ENCODE measurements around the gene ADD3. TPM values are rescaled to one million over a fixed set of nuclear protein-coding genes. Genes with fewer than 3 reads are reported as not detected.

The ADD3 gene
- total RNA-seq, 1 experiment from 2014 or later, result 152 TPM

DNA sequence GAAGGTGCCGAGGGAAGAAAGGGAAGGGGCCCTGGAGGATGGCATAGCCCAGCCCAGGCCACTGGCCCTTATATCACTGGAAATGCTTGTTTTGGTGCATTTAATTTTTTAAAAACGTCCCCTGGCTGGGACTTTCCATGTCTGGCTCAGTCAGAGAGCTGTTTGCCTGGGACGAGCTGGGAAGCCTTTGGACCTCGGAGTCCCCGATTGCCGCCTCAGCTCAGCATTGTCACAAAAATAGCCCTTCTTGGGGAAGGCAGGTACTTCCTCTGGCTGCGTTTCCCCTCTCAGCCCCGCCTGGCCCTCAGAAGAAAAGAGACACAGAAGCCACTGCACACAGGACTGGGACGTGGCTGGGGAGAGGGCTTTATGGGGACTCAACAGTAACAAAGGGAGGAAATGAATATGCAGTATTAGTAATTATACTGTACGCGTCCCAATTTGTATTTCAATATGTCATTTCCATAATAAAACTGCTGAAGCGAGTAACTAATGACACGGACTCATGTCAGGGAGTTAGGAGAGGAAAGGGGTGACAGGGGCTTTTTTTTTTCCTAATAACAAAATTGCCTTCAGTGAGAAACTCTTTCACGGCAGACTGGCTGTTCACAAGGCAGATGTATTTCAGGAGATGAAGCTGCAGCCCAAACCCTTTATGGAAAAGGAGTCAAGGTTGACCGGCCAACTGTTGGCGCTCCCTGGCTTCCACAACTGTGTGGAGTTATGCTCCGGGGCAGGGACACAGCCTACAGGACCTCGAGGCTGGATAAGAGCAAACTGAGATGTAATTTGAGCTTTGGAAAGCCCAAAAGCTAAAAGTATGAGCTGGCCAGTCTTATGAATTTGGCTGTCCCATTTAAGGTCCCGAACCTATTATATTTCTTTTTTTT, 168.6 kb downstream of the ADD3 start:
- DNase-seq (ENCODE audit: low read depth), result peak; percentile 7

DNA sequence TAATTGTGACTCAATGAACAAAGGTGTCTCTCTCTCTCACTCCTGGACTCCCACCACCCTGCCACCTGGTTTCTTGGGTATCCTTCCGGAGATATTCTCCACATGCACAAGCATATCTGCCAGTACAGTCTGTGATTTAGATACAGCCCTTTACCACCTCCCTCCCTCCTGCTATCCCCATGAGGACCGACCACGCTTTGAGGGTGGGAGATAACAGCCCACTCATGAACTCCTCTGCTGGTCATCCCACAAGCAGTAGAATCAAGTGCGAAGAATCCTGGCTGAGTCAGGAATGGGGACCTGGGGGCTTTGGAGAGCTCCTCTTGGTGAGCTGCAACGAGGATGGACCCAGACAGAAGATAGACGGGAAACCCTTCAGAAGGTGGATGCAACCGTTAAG, 171.4 kb downstream of the ADD3 start:
- DNase-seq (ENCODE audit: low read depth), result no peak

DNA sequence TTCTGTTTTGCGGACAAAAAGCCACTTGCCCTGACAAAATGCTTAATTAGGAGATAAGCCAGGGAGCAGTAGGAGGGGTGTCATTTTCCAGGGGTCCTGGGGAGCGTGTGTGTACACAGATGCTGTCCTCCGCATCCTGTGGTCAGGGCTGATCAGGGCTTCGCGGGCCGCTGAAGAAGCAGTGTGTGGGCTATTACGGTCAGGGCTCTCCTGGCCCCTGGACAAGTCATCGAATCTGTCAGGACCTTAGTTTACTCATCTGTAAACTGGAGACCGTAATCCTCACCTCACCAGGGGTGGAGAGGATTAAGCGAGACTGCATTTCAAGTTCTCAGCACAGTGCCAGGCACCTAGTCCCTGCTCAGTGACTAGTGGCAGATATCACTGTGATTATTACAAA, 173.7 kb downstream of the ADD3 start:
- DNase-seq (ENCODE audit: low read depth), result no peak

DNA sequence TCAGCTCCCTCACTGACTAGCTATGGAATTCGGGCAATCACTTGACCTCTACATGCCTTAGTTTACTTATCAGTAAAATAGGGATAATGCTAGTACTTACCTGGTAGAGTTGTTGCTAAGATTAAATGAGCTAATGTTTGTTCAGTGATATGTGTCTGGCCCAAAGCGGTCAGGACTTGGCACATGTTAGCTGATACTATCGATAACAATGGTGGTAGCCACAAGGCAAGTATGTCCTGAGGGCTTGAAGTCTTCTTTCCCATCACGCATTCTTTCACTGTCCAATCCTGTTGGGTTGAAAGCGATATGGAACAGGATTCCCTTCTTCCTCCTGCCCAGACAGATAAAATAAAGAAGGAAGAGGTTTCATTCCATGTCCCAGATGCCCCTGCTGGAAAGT, 174.1 kb downstream of the ADD3 start:
- DNase-seq (ENCODE audit: low read depth), result no peak

DNA sequence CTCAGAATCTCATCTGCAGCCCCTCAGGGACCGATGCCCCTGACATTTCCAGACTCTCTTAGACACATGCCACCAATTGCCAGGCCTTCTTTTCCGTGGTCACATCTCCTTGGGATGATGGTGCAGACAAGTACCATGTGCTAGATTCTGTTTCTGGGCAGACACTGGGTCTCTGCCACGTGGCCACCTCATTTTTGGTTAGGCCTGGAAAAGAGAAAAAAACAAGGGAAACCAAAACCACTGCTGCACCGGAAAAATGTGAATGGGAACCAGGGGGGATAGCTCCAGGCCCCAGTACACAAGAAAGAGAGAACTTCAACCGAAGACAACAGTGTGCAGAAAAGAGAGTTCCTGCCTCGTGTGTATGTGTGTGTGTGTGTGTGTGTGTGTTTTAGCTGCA, 176.6 kb downstream of the ADD3 start:
- DNase-seq (ENCODE audit: low read depth), result no peak

Other genes starting within 250 kb of the ADD3 start
- 93.5 and 96.6 TPM in 2 replicates for gene XPNPEP1, start 84.5 kb upstream of the ADD3 start, total RNA-seq (2014; rRNA removed; shearing (Covaris generic))
- 10.6 and 14.4 TPM in 2 replicates for gene MXI1, start 199.6 kb downstream of the ADD3 start, total RNA-seq (2014; rRNA removed; shearing (Covaris generic))

Measured in M059J (cell line).